SU-DHL-6 (cell line): Measurements from ENCODE around the gene ADAMTS4.

Experiments used
- EZH2phosphoT487 ChIP-seq: fragments of 200-600 bp; sonication (generic), shearing (Covaris generic); conservative IDR thresholded peaks from 2 replicates; pipeline ENCODE4 v1.6.1; 2018; ENCODE audit warnings: mild to moderate bottlenecking, antibody characterized with exemption, low read length, moderate library complexity, mixed read lengths
- TF ChIP-seq, protein P1 (sequence below): fragments of 200-600 bp; sonication (generic); IDR thresholded peaks from one replicate; pipeline ENCODE4 v1.5.1; 2017; ENCODE audit warnings: antibody characterized with exemption, mild to moderate bottlenecking, low read length, moderate library complexity; ENCODE audit not compliant: insufficient read depth, poor library complexity, severe bottlenecking

DNA sequence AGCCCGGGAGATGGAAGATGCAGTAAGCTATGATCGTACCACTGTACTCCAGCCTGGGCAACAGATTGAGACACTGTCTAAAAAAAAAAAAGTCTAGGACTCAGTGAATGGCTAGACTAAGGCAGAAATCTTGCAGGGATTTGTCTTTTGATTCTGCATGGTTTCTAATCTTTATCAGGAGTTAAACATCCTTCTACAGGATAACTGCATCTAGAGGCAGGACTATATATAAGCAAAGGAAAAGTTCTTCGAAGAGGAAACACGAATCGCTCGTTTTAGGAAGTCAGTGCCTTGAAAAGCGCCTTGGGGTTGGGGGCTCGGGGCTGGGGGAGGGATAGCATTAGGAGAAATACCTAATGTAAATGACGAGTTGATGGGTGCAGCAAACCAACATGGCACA lies 45.7 kb downstream of the ADAMTS4 start:
- TF ChIP-seq, protein P1, sequence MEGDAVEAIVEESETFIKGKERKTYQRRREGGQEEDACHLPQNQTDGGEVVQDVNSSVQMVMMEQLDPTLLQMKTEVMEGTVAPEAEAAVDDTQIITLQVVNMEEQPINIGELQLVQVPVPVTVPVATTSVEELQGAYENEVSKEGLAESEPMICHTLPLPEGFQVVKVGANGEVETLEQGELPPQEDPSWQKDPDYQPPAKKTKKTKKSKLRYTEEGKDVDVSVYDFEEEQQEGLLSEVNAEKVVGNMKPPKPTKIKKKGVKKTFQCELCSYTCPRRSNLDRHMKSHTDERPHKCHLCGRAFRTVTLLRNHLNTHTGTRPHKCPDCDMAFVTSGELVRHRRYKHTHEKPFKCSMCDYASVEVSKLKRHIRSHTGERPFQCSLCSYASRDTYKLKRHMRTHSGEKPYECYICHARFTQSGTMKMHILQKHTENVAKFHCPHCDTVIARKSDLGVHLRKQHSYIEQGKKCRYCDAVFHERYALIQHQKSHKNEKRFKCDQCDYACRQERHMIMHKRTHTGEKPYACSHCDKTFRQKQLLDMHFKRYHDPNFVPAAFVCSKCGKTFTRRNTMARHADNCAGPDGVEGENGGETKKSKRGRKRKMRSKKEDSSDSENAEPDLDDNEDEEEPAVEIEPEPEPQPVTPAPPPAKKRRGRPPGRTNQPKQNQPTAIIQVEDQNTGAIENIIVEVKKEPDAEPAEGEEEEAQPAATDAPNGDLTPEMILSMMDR: no peak
- TF ChIP-seq EZH2phosphoT487: no peak
